SK-N-SH (cell line): ENCODE measurements around the gene IDH2. TPM values are rescaled to one million over a fixed set of nuclear protein-coding genes. Genes with fewer than 3 reads are reported as not detected.

Experiments used
- CTCF ChIA-PET: fragments of 300-600, 350-600 bp; formaldehyde crosslinking; extraction: SDS; loops from one replicate; lab custom pipeline; 2021; lab: Yijun Ruan, JAX
- POLR2A ChIA-PET: fragments of 350-600 bp; sonication (Branson Sonifier 250); formaldehyde crosslinking; extraction: SDS; loops from one replicate; lab custom pipeline; 2020; ENCODE audit warnings: antibody characterized with exemption, inconsistent platforms; lab: Yijun Ruan, JAX
- DNase-seq: peaks from one replicate; pipeline ENCODE4 v3.0.0; 2012
- H2AFZ ChIP-seq: fragments of 200-600 bp; sonication (generic); 2 replicates; pipeline ENCODE4 v1.8.1; 2016; ENCODE audit warnings: antibody characterized with exemption, mild to moderate bottlenecking, low read depth
- H3F3A ChIP-seq: fragments of 200-600 bp; sonication (generic); replicated peaks from 2 replicates; pipeline ENCODE3; 2016; ENCODE audit warnings: antibody characterized with exemption, mild to moderate bottlenecking; ENCODE audit not compliant: insufficient read depth
- H3K27ac ChIP-seq, 2 experiments: fragments of 200-500 bp in 1 of 2; fragments of 200-600 bp in 1 of 2; sonication (Bioruptor generic) in 1 of 2; sonication (generic), shearing (Covaris generic) in 1 of 2; 2 replicates each; pipeline versions ENCODE4 v1.5.1 to v1.6.1; 2014 to 2016; ENCODE audit warnings: low read depth in 2 of 2, inconsistent platforms in 1 of 2, low read length in 1 of 2, mild to moderate bottlenecking in 1 of 2, mixed read lengths in 1 of 2
- H3K27me3 ChIP-seq: fragments of 200-600 bp; sonication (generic), shearing (Covaris generic); 2 replicates; pipeline ENCODE4 v1.6.1; 2016; ENCODE audit warnings: mixed run types; ENCODE audit not compliant: insufficient read depth
- H3K36me3 ChIP-seq, 2 experiments: fragments of 200-500 bp in 1 of 2; fragments of 200-600 bp in 1 of 2; sonication (Bioruptor generic) in 1 of 2; sonication (generic) in 1 of 2; replicated peaks in 1 of 2; 2 replicates each; pipeline versions ENCODE3 to v1.5.1; 2014 to 2016; ENCODE audit warnings: low read length in 1 of 2, mild to moderate bottlenecking in 1 of 2; ENCODE audit not compliant: insufficient read depth in 2 of 2, control insufficient read depth in 1 of 2
- H3K4me1 ChIP-seq, 2 experiments: fragments of 200-500 bp in 1 of 2; fragments of 200-600 bp in 1 of 2; sonication (Bioruptor generic) in 1 of 2; sonication (generic), shearing (Covaris generic) in 1 of 2; 2 replicates each; pipeline versions ENCODE4 v1.5.1 to v1.6.1; 2014 to 2016; ENCODE audit warnings: low read depth in 1 of 2, low read length in 1 of 2, mixed run types in 1 of 2; ENCODE audit not compliant: insufficient read depth in 2 of 2, control insufficient read depth in 1 of 2
- H3K4me2 ChIP-seq: fragments of 200-600 bp; sonication (generic), shearing (Covaris generic); 2 replicates; pipeline ENCODE4 v1.6.1; 2017; ENCODE audit warnings: mixed run types
- H3K4me3 ChIP-seq, 2 experiments: fragments of 200-500 bp in 1 of 2; fragments of 200-600 bp in 1 of 2; sonication (Bioruptor generic) in 1 of 2; sonication (generic), shearing (Covaris generic) in 1 of 2; 2 replicates each; pipeline versions ENCODE4 v1.5.1 to v1.8.1; 2014 to 2016; ENCODE audit warnings: low read depth in 2 of 2, inconsistent platforms in 1 of 2, low read length in 1 of 2, mild to moderate bottlenecking in 1 of 2, mixed read lengths in 1 of 2, moderate library complexity in 1 of 2
- H3K79me2 ChIP-seq: fragments of 200-600 bp; sonication (generic); 2 replicates; pipeline ENCODE4 v1.8.1; 2017; ENCODE audit warnings: mild to moderate bottlenecking; ENCODE audit not compliant: insufficient read depth
- H3K9ac ChIP-seq: fragments of 200-600 bp; sonication (generic); 2 replicates; pipeline ENCODE4 v1.6.1; 2017; ENCODE audit warnings: mixed run types
- H3K9me2 ChIP-seq: fragments of 200-600 bp; sonication (generic); 2 replicates; pipeline ENCODE4 v1.6.1; 2017; ENCODE audit warnings: mixed run types
- H3K9me3 ChIP-seq: fragments of 200-600 bp; sonication (generic); 2 replicates; pipeline ENCODE4 v1.6.1; 2017; ENCODE audit warnings: mixed run types, mild to moderate bottlenecking, moderate library complexity
- H4K20me1 ChIP-seq: fragments of 200-600 bp; sonication (generic); 2 replicates; pipeline ENCODE4 v1.6.1; 2017; ENCODE audit warnings: mild to moderate bottlenecking, mixed run types; ENCODE audit not compliant: insufficient read depth
- ELF1 ChIP-seq: IDR thresholded peaks from 2 replicates; pipeline ENCODE4 v1.4.0; 2012
- EP300 ChIP-seq, 2 experiments: IDR thresholded peaks; 2 replicates each; pipeline versions ENCODE4 v1.4.0 to v1.6.1; 2012; ENCODE audit warnings: borderline replicate concordance in 1 of 2, low read depth in 1 of 2, low read length in 1 of 2
- FOSL2 ChIP-seq: IDR thresholded peaks from 2 replicates; pipeline ENCODE4 v1.4.0; 2012; ENCODE audit warnings: low read depth, mild to moderate bottlenecking, moderate library complexity, borderline replicate concordance
- FOXM1 ChIP-seq: IDR thresholded peaks from 2 replicates; pipeline ENCODE4 v1.4.0; 2012; ENCODE audit warnings: low read depth, mild to moderate bottlenecking
- GABPA ChIP-seq: IDR thresholded peaks from 2 replicates; pipeline ENCODE4 v1.4.0; 2012; ENCODE audit warnings: low read depth, mild to moderate bottlenecking
- GATA2 ChIP-seq: sonication (generic); formaldehyde crosslinking; IDR thresholded peaks from 2 replicates; pipeline ENCODE4 v1.5.0; 2020; ENCODE audit warnings: mild to moderate bottlenecking, missing genetic modification reagents
- IRF3 ChIP-seq: fragments of 150-350 bp; IDR thresholded peaks from 2 replicates; pipeline ENCODE4 v1.6.1; 2016; ENCODE audit warnings: mild to moderate bottlenecking, low read depth, low read length
- MEF2A ChIP-seq: IDR thresholded peaks from 2 replicates; pipeline ENCODE4 v1.4.0; 2012; ENCODE audit warnings: low read depth, borderline replicate concordance
- MXI1 ChIP-seq: IDR thresholded peaks from 2 replicates; pipeline ENCODE4 v1.6.1; 2012; ENCODE audit warnings: mild to moderate bottlenecking, low read depth, low read length, improper control_type of control experiment
- RFX5 ChIP-seq: IDR thresholded peaks from 2 replicates; pipeline ENCODE4 v1.6.1; 2012; ENCODE audit warnings: mild to moderate bottlenecking, improper control_type of control experiment, low read length
- RXRA ChIP-seq: IDR thresholded peaks from 2 replicates; pipeline ENCODE4 v1.4.0; 2012; ENCODE audit warnings: low read depth, mild to moderate bottlenecking, borderline replicate concordance
- SIN3A ChIP-seq: IDR thresholded peaks from 2 replicates; pipeline ENCODE4 v1.6.1; 2012; ENCODE audit warnings: low read depth, mild to moderate bottlenecking, low read length, moderate library complexity, borderline replicate concordance
- TCF12 ChIP-seq: IDR thresholded peaks from 2 replicates; pipeline ENCODE4 v1.4.0; 2012
- TEAD4 ChIP-seq: IDR thresholded peaks from 2 replicates; pipeline ENCODE4 v1.4.0; 2012; ENCODE audit warnings: mild to moderate bottlenecking, borderline replicate concordance; ENCODE audit not compliant: insufficient read depth
- USF2 ChIP-seq: fragments of 150-350 bp; IDR thresholded peaks from 2 replicates; pipeline ENCODE4 v1.6.1; 2017; ENCODE audit warnings: antibody characterized with exemption, low read length, low read depth, borderline replicate concordance
- ZBTB33 ChIP-seq: IDR thresholded peaks from 2 replicates; pipeline ENCODE4 v1.4.0; 2012; ENCODE audit warnings: low read depth, borderline replicate concordance
- WGBS: methylation state at CpG from one replicate; pipeline ENCODE4 v1.1.6; 2017; ENCODE audit warnings: low lambda C conversion rate; 5-methylcytosine and 5-hydroxymethylcytosine counted together
- polyA plus RNA-seq, 3 experiments: library from polyadenylated mRNA; depleted of rRNA; stranded (reverse); fragments of >200 nt; gene quantifications; 2 replicates each; pipeline ENCODE4 v1.2.3, GENCODE V29; 2012

IDH2 gene
- polyA plus RNA-seq, 1 of the 3 experiments (the other 2 are of a cell fraction), result 25.2 TPM

- H3K27me3 ChIP-seq, result no peaks in the 10 kb centered on the region
- no peak for DNase-seq
- no peak overlapping the region for H3K27ac ChIP-seq
- TF ChIP-seq GATA2 (CRISPR knock-in tag) (no peak), ZBTB33 (no peak), RFX5 (no peak), FOSL2 (no peak), GABPA (no peak), TCF12 (no peak), EP300 (IDR thresholded peaks at IDR 0.05; ENCODE audit: borderline replicate concordance in 1 of 2, low read depth in 1 of 2, low read length in 1 of 2) (no peak), ELF1 (no peak), FOXM1 (no peak), SIN3A (no peak), RXRA (no peak), USF2 (no peak), MEF2A (no peak)
- CTCF ChIA-PET, result interaction anchor here (1.0 kb wide), 1 partner anchor 15 kb away, joined by 4 read pairs; no protein-coding TSS in a partner anchor
- H3K9me2 ChIP-seq, result no peaks in the 10 kb centered on the region
- no peaks in the 10 kb centered on the region for H3K4me1 ChIP-seq
- no peaks in the 10 kb centered on the region for H4K20me1 ChIP-seq
- POLR2A ChIA-PET, result no interaction called here
- H3K4me2 ChIP-seq, result no peak overlapping the region
- no peaks in the 10 kb centered on the region for H3K36me3 ChIP-seq
- H3K79me2 ChIP-seq, result no peaks in the 10 kb centered on the region
- whole genome bisulfite sequencing, result 77% methylated on average over 6 of the region's 6 CpGs
- H3K4me3 ChIP-seq, result no peak overlapping the region
- H3K9me3 ChIP-seq, result no peaks in the 10 kb centered on the region
- H2AFZ ChIP-seq, result no peak overlapping the region
- H3K9ac ChIP-seq, result no peak overlapping the region
- H3F3A ChIP-seq, result no peaks in the 10 kb centered on the region
Measured at GRCh38 chr15:90121086-90121485, 18.8 kb upstream of the IDH2 start.

GRCh38 chr15:90119367-90119766 is 17.1 kb upstream of the IDH2 start:
- ChIA-PET POLR2A (no interaction called here), CTCF (interaction anchor here (1.1 kb wide), 1 partner anchor 24 kb away, joined by 3 read pairs; no protein-coding TSS in a partner anchor)
- H3K79me2 ChIP-seq, result no peaks in the 10 kb centered on the region
- H3K36me3 ChIP-seq, result no peaks in the 10 kb centered on the region
- H3K4me1 ChIP-seq, result no peaks in the 10 kb centered on the region
- H2AFZ ChIP-seq, result no peak overlapping the region
- no peak for TF ChIP-seq MXI1
- TF ChIP-seq IRF3, result no peak
- no peak for TF ChIP-seq MEF2A
- no peak for TF ChIP-seq GABPA
- TF ChIP-seq TEAD4, result no peak
- H3K4me3 ChIP-seq, result no peak overlapping the region
- H4K20me1 ChIP-seq, result no peaks in the 10 kb centered on the region
- H3K27ac ChIP-seq, result no peak overlapping the region
- no peaks in the 10 kb centered on the region for H3K27me3 ChIP-seq
- H3K9me3 ChIP-seq, result no peaks in the 10 kb centered on the region
- no peak overlapping the region for H3K9ac ChIP-seq
- no peak for DNase-seq
- no peaks in the 10 kb centered on the region for H3K9me2 ChIP-seq
- H3K4me2 ChIP-seq, result no peak overlapping the region
- no peaks in the 10 kb centered on the region for H3F3A ChIP-seq
